HG03521 (cell line): ENCODE results near the gene IL17C.

Source experiments
- ATAC-seq: cut with Tn5 transposase; IDR thresholded peaks from one replicate; pipeline ENCODE4 v1.9.1; 2021; ENCODE audit warnings: mild to moderate bottlenecking, moderate library complexity; ENCODE audit not compliant: unreplicated experiment

The IL17C gene, protein sequence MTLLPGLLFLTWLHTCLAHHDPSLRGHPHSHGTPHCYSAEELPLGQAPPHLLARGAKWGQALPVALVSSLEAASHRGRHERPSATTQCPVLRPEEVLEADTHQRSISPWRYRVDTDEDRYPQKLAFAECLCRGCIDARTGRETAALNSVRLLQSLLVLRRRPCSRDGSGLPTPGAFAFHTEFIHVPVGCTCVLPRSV

GRCh38 chr16:88638323-88639230 is at the start of gene IL17C:
Gene IL17C (plus strand): TSS chr16:88638572. CDS start chr16:88638642, 70 bp downstream.
- ATAC-seq = no peak

GRCh38 chr16:88588754-88589153 is 49.6 kb upstream of the IL17C start:
- no peak for ATAC-seq

DNA sequence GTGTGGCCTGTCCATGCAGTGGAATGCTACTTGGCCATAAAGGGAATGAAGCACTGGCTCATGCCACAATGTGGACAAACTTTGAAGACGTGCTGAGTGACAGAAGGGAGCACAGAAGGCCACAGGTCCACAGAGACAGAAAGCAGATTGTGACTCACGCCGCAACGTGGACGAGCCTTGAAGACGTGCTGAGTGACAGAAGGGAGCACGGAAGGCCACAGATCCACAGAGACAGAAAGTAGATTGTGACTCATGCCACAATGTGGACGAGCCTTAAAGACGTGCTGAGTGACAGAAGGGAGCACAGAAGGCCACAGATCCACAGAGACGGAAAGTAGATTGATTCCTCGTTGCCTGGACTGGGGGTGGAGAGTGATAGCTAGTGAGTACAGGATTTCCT is 48.9 kb upstream of the IL17C start:
- no peak for ATAC-seq

GRCh38 chr16:88591577-88592021 is 46.8 kb upstream of the IL17C start:
- no peak for ATAC-seq

GRCh38 chr16:88593061-88593460 is 45.3 kb upstream of the IL17C start:
- ATAC-seq = no peak

DNA sequence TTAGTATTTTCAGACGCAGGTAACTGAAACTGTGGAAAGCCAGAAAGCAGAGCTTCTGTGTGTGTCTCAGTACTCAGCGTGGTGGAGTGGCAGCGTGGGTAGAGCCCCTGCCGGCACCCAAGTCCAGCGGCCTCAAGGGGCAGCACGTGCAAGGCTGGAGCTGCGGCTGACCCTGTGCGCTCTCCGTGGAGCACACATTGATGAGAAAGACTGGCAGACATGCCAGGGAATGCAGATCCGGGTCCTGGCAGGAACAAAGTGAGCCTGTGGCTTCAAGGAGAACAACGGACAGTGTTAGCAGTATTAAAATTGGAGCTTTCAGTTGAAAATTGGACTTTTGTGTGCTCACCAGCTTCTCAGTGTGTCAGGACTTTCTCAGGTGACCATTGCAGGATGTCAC is 44.9 kb upstream of the IL17C start:
- ATAC-seq = no peak

DNA sequence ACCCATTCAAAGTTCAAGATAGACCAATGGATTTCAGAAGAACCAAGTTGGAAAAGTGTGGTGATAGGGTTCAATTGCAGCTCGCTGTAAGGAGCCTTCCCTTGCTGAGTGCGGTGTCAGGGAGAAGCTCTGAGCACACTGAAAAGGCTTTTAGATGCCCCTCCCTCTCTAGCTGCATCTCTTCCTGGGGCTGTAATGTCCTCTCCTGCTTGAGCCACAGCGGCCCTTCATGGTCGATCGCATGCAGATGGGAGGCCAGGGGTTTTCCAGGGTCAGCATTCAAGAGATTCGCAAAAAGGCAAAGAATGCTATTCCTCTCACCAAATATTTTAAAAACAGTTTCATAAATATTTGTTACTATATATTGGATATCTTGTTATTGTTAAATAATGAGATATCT is 44.5 kb upstream of the IL17C start:
- ATAC-seq = no peak

DNA sequence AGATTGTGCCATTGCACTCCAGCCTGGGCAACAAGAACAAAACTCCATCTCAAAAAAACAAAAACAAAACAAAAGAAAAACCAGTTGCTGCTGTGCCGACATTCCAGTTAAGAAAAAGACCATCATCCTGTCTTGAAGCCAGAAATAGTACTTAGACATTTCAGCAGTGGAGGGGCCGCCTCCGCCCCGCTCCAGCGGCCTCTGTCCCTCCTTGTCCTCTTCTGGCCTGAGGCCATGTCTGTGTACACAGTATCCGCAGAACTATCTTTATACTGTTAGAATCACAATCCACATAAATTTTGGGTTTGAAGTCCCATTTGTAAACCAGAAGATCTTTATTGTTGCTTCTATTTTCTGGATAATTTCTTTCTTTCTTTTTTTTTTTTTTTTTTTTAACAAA is 43.3 kb upstream of the IL17C start:
- no peak for ATAC-seq

- ATAC-seq = no peak
These were observed 42.5 kb upstream of the IL17C start for GRCh38 chr16:88595921-88596320.

GRCh38 chr16:88596483-88596882 is 41.9 kb upstream of the IL17C start:
- no peak for ATAC-seq

GRCh38 chr16:88597856-88598491 is 40.4 kb upstream of the IL17C start:
- ATAC-seq = no peak

GRCh38 chr16:88599092-88599733 is 39.2 kb upstream of the IL17C start:
- ATAC-seq = no peak

- ATAC-seq = no peak
These were observed 38.4 kb upstream of the IL17C start for GRCh38 chr16:88599825-88600538.

DNA sequence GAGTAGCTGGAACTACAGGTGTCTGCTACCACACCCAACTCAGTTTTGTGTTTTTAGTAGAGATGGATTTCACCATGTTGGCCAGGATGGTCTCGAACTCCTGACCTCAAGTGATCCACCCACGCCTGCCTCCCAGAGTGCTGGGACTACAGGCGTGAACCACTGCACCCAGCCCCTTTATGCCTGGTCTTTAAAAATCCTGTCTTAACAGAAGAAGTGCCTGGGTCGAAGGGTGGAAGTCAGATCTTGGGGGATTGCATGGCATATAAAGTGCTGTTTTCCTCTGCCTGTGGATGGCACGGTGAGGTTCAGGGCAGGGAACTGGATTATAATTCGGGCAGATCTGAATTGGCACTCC is 37.9 kb upstream of the IL17C start:
- no peak for ATAC-seq

DNA sequence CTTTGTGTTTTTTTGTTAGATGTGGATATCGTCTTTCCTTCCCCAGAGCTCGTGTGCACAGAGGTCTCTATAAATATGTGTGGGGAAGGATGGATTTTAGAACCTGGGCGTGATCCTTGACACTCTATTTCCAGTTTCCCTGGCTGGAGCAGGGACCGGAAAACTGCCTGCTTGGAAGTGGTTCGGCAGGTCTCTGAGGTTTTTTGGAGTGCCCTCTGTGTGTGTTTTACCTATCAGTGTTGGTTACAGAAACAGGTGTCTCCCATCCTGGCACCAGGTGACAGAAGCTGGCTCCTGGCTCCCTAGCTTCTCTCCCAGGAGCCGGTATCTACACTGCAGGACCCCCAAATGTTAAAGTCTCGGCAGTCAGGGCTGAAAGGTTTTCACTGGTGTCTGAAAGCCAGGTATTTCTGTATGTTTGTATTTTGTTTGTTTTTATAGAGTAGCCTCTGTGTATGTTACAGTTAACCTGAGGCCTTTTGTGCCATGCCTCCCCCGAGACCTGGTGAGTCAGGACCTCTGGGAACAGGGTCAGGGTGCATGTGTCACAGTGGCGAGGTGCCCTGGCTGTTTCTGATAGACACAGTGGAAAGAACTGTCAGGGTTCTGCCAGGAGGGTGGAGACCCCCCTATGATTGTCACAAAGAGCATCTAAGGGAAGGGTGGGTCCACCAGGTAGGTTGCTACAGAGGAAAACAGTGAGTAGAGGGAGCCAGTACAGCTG is 36.9 kb upstream of the IL17C start:
- no peak for ATAC-seq

- no peak for ATAC-seq
These were observed 36.3 kb upstream of the IL17C start for GRCh38 chr16:88602091-88602490.

GRCh38 chr16:88605186-88606147 is 32.9 kb upstream of the IL17C start:
- ATAC-seq = no peak

GRCh38 chr16:88606148-88606757 is 32.1 kb upstream of the IL17C start:
- no peak for ATAC-seq

DNA sequence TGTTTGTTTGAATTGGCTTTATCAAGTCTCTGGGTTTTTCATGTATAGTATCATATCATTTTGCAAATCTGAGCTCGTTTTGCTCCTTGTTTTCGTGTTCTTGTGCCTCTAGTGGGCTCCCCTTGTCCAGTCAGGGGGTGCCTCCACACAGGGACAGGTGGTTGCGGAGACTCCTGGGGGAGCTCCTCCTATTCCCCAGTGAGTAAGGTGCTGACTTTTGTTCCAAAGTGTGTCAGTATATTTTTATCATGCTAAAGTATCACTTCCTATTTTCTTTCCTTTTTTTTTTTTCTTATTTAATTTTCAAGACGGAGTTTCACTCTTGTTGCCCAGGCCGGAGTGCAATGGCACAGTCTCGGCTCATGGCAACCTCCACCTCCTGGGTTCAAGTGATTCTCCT is 30.3 kb upstream of the IL17C start:
- ATAC-seq = no peak
